ENCODE data around the gene FBXO3.
"Not testable (repeated sequence)": the region's sequence is repeated elsewhere in the genome, so short reads cannot be mapped to it uniquely, and the experiment has no call there.

Gene FBXO3

GRCh38 chr11:33773987-33774735 is at the start of gene FBXO3:
Gene FBXO3, minus strand, starts transcription at chr11:33774520. Its CDS starts 23 bp downstream, at chr11:33774497.
- Histone ChIP-seq H3K4me1 (ENCODE audit: control insufficient read depth, low read length) (peaks cover 39% of the 10 kb centered on the region), H4K20me1 (ENCODE audit: control insufficient read depth, insufficient read depth, low read depth, low read length) (0 out of 2 replicates have a peak, but pooled peaks cover 3% of the 10 kb centered on the region), H3K79me2 (ENCODE audit: control insufficient read depth, low read length) (peaks cover 29% of the 10 kb centered on the region), H3K4me2 (ENCODE audit: low read length) (peak within 1 kb of the TSS; percentile 97), H3K9me3 (ENCODE audit: control insufficient read depth, insufficient read depth, low read length) (no peaks in the 10 kb centered on the region), H3K9me2 (replicated peaks; ENCODE audit: control insufficient read depth, low read length) (no peaks in the 10 kb centered on the region), H3K27me3 (ENCODE audit: control insufficient read depth, low read length) (peaks cover 29% of the 10 kb centered on the region), H3K36me3 (ENCODE audit: control insufficient read depth, low read length) (peaks cover 3% of the 10 kb centered on the region; the same call in 1 of the 2 replicates), H3K4me3 (ENCODE audit: low read length) (peak within 1 kb of the TSS; percentile 95), H3F3A (ENCODE audit: control insufficient read depth, insufficient read depth) (peaks cover 4% of the 10 kb centered on the region; the same call in 1 of the 2 replicates), H3K27ac (ENCODE audit: low read depth, low read length) (no peak within 1 kb of the TSS)
- TF ChIP-seq EZH2phosphoT487 (IDR thresholded peaks at IDR 0.05; ENCODE audit: borderline replicate concordance, low read length) (no peak), CTCF (IDR thresholded peaks at IDR 0.05; ENCODE audit: low read depth, low read length, poor library complexity, severe bottlenecking) (no peak)

- not testable (repeated sequence) for H3K79me2 ChIP-seq (ENCODE audit: control insufficient read depth, low read length); H3K4me1 ChIP-seq (ENCODE audit: control insufficient read depth, low read length); H3K27ac ChIP-seq (ENCODE audit: low read depth, low read length); H3K4me3 ChIP-seq (ENCODE audit: low read length); H4K20me1 ChIP-seq (ENCODE audit: control insufficient read depth, insufficient read depth, low read depth, low read length); H3K36me3 ChIP-seq (ENCODE audit: control insufficient read depth, low read length); H3K9me3 ChIP-seq (ENCODE audit: control insufficient read depth, insufficient read depth, low read length); H3F3A ChIP-seq (ENCODE audit: control insufficient read depth, insufficient read depth); H3K9me2 ChIP-seq (replicated peaks; ENCODE audit: control insufficient read depth, low read length); H3K4me2 ChIP-seq (ENCODE audit: low read length)
- peaks cover 38% of the 10 kb centered on the region for H3K27me3 ChIP-seq (ENCODE audit: control insufficient read depth, low read length)
Measured at GRCh38 chr11:33822981-33823380, 48.7 kb upstream of the FBXO3 start.

- H3K4me2 ChIP-seq (ENCODE audit: low read length): no peak overlapping the region
- TF ChIP-seq CTCF (IDR thresholded peaks at IDR 0.05; ENCODE audit: low read depth, low read length, poor library complexity, severe bottlenecking): no peak
- no peak for TF ChIP-seq EZH2phosphoT487 (IDR thresholded peaks at IDR 0.05; ENCODE audit: borderline replicate concordance, low read length)
- no peaks in the 10 kb centered on the region for H3K9me2 ChIP-seq (replicated peaks; ENCODE audit: control insufficient read depth, low read length)
- H3F3A ChIP-seq (ENCODE audit: control insufficient read depth, insufficient read depth): no peaks in the 10 kb centered on the region
- peaks cover 23% of the 10 kb centered on the region for H3K27me3 ChIP-seq (ENCODE audit: control insufficient read depth, low read length)
- peaks cover 3% of the 10 kb centered on the region; the same call in 1 of the 2 replicates for H4K20me1 ChIP-seq (ENCODE audit: control insufficient read depth, insufficient read depth, low read depth, low read length)
- no peaks in the 10 kb centered on the region for H3K79me2 ChIP-seq (ENCODE audit: control insufficient read depth, low read length)
- no peaks in the 10 kb centered on the region for H3K9me3 ChIP-seq (ENCODE audit: control insufficient read depth, insufficient read depth, low read length)
- H3K36me3 ChIP-seq (ENCODE audit: control insufficient read depth, low read length): no peaks in the 10 kb centered on the region
- H3K27ac ChIP-seq (ENCODE audit: low read depth, low read length): no peak overlapping the region
- no peaks in the 10 kb centered on the region for H3K4me1 ChIP-seq (ENCODE audit: control insufficient read depth, low read length)
- no peak overlapping the region for H3K4me3 ChIP-seq (ENCODE audit: low read length)
Measured at GRCh38 chr11:33819278-33820035, 45.1 kb upstream of the FBXO3 start.
